ENCODE results near the gene HECW1. TPM values are rescaled to one million over a fixed set of nuclear protein-coding genes. Genes with fewer than 3 reads are reported as not detected.

The HECW1 gene
- total and polyA plus RNA-seq, 11 donors, result 0.23 TPM; not detected in 10

- WGBS, 4 donors, result 62 to 73% (median 67%) methylated on average over 6 of the region's 6 CpGs
- Histone ChIP-seq H3K9me3 (no peaks in the 10 kb centered on the region), H3K36me3 (no peaks in the 10 kb centered on the region), H3K27me3 (peaks cover 0 to 4% (median 0%) of the 10 kb centered on the region in 9 donors), H3K27ac (peak overlapping the region in 1 of 12 donors; percentile 3), H3K4me3 (no peak overlapping the region), H3K4me1 (peaks cover 0 to 24% (median 2%) of the 10 kb centered on the region in 12 donors)
- ATAC-seq, result no peak
- intact Hi-C loops (cut with DNase I), result no loop called here
- DNase-seq, result no peak
- TF ChIP-seq POLR2A (IDR thresholded peaks at IDR 0.05), result no peak
- TF ChIP-seq CTCF (IDR thresholded peaks at IDR 0.05), result no peak
Observed at GRCh38 chr7:43533801-43534479, 421.5 kb downstream of the HECW1 start.

GRCh38 chr7:43535031-43535451 lies 422.6 kb downstream of the HECW1 start:
- H3K27me3 ChIP-seq, result peaks cover 0 to 4% (median 0%) of the 10 kb centered on the region in 9 donors
- peak overlapping the region in 1 of 12 donors; percentile 47 for H3K27ac ChIP-seq
- no peak for ATAC-seq

GRCh38 chr7:43535810-43536585 lies 423.6 kb downstream of the HECW1 start:
- intact Hi-C loops (cut with DNase I), result no loop called here
- no peaks in the 10 kb centered on the region for H3K36me3 ChIP-seq
- peak overlapping the region in 2 of 12 donors; percentile 19 to 47 for H3K27ac ChIP-seq
- ATAC-seq, result peak in 2 of 4 donors; percentile 21 to 30
- H3K27me3 ChIP-seq, result peaks cover 0 to 4% (median 0%) of the 10 kb centered on the region in 9 donors
- H3K9me3 ChIP-seq, result no peaks in the 10 kb centered on the region
- H3K4me3 ChIP-seq, result no peak overlapping the region
- 72 to 82% (median 79%) methylated on average over 6 of the region's 6 CpGs for WGBS, 4 donors
- peaks cover 0 to 24% (median 2%) of the 10 kb centered on the region in 12 donors for H3K4me1 ChIP-seq
- DNase-seq, result no peak
- TF ChIP-seq POLR2A (IDR thresholded peaks at IDR 0.05) (no peak), CTCF (IDR thresholded peaks at IDR 0.05) (no peak)

More at GRCh38 chr7:43535031-43535451, 422.6 kb downstream of the HECW1 start:
- no peaks in the 10 kb centered on the region for H3K9me3 ChIP-seq
- intact Hi-C loops (cut with DNase I), result no loop called here
- TF ChIP-seq CTCF (IDR thresholded peaks at IDR 0.05), result no peak
- TF ChIP-seq POLR2A (IDR thresholded peaks at IDR 0.05), result no peak
- WGBS, 4 donors, result 79 to 88% (median 83%) methylated on average over 4 of the region's 4 CpGs
- H3K4me3 ChIP-seq, result no peak overlapping the region
- H3K36me3 ChIP-seq, result no peaks in the 10 kb centered on the region
- DNase-seq, result no peak
- peaks cover 0 to 24% (median 2%) of the 10 kb centered on the region in 12 donors for H3K4me1 ChIP-seq

- TF ChIP-seq CTCF (IDR thresholded peaks at IDR 0.05) (no peak), POLR2A (IDR thresholded peaks at IDR 0.05) (no peak)
- DNase-seq (no peak), ATAC-seq (no peak)
- Histone ChIP-seq H3K4me1 (peaks cover 0 to 24% (median 2%) of the 10 kb centered on the region in 12 donors), H3K27me3 (peaks cover 0 to 4% (median 0%) of the 10 kb centered on the region in 9 donors), H3K4me3 (no peak overlapping the region), H3K36me3 (no peaks in the 10 kb centered on the region), H3K27ac (no peak overlapping the region), H3K9me3 (no peaks in the 10 kb centered on the region)
- 87 to 90% (median 88%) methylated on average over 13 to 15 of the region's 15 CpGs for WGBS, 4 donors
- intact Hi-C loops (cut with DNase I), result no loop called here
Observed at GRCh38 chr7:43536773-43537172, 424.3 kb downstream of the HECW1 start.

All from heart left ventricle (tissue), 16 donors.